ENCODE data around the gene CCDC177.

Gene CCDC177

DNA sequence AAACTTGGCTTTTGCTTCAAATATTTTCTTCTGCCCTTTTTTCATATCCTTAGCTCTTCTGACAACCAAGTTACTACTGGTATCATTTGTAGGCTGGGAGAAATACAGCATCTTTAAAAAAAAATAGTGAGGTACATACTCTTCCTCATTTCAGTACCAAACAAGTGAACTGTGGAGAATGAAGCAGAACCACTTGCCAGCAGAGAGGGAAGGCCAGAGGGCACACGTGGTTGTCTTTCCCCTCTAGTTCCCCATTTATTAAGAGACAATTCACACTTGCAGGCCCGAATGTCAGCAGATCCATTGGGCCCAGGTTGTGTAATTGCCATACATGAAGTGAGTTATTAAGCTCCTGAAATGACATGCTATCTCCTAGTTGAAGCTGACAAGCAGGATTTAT lies 39.9 kb upstream of the CCDC177 start:
- H3K27ac ChIP-seq (replicated peaks): peak overlapping the region; percentile 70

GRCh38 chr14:69613312-69614073 lies 38.8 kb upstream of the CCDC177 start:
- DNase-seq (ENCODE audit: low read depth in 1 of 2, low spot score in 1 of 2): no peak
- Histone ChIP-seq H3K27me3 (ENCODE audit: insufficient read depth, poor library complexity, severe bottlenecking) (no peaks in the 10 kb centered on the region), H3K4me3 (replicated peaks; ENCODE audit: insufficient read depth, low read length) (no peak overlapping the region), H3K27ac (replicated peaks) (no peak overlapping the region)
- TF ChIP-seq, protein P1, sequence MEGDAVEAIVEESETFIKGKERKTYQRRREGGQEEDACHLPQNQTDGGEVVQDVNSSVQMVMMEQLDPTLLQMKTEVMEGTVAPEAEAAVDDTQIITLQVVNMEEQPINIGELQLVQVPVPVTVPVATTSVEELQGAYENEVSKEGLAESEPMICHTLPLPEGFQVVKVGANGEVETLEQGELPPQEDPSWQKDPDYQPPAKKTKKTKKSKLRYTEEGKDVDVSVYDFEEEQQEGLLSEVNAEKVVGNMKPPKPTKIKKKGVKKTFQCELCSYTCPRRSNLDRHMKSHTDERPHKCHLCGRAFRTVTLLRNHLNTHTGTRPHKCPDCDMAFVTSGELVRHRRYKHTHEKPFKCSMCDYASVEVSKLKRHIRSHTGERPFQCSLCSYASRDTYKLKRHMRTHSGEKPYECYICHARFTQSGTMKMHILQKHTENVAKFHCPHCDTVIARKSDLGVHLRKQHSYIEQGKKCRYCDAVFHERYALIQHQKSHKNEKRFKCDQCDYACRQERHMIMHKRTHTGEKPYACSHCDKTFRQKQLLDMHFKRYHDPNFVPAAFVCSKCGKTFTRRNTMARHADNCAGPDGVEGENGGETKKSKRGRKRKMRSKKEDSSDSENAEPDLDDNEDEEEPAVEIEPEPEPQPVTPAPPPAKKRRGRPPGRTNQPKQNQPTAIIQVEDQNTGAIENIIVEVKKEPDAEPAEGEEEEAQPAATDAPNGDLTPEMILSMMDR (IDR thresholded peaks at IDR 0.05; ENCODE audit: insufficient read depth, low read length): no peak
- no peak for TF ChIP-seq SPI1 (IDR thresholded peaks at IDR 0.05; ENCODE audit: borderline replicate concordance, low read depth)

More for the DNA sequence above, 39.9 kb upstream of the CCDC177 start:
- peak; percentile 68; the same call in 1 of the 2 replicates for TF ChIP-seq SPI1 (IDR thresholded peaks at IDR 0.05; ENCODE audit: borderline replicate concordance, low read depth)
- TF ChIP-seq GABPA (IDR thresholded peaks at IDR 0.05; ENCODE audit: low read depth): no peak
- H3K27me3 ChIP-seq (ENCODE audit: insufficient read depth, poor library complexity, severe bottlenecking): no peaks in the 10 kb centered on the region
- DNase-seq (ENCODE audit: low read depth in 1 of 2, low spot score in 1 of 2): peak in 1 of 2 experiments; percentile 81
- H3K4me3 ChIP-seq (replicated peaks; ENCODE audit: insufficient read depth, low read length): no peak overlapping the region

DNA sequence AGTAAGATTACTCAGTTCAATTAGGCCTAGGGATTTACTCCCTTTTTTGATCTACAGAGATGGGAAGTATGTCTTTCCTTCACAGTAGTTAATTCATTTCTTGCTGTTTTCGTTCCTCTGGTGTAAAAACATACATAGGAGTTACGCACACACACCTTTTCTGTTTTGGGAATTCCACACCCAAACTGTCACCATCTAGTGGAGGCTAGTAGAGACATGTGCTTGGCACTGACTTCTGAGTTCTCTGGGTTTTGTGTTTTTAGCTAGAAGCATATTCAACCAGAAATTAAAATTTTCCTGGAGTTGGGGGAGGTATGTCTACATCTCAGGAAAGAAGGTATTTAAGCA lies 38.1 kb upstream of the CCDC177 start:
- H3K27me3 ChIP-seq (ENCODE audit: insufficient read depth, poor library complexity, severe bottlenecking): no peaks in the 10 kb centered on the region
- peak overlapping the region; percentile 66; the same call in 1 of the 2 replicates for H3K27ac ChIP-seq (replicated peaks)
- no peak for TF ChIP-seq POLR2AphosphoS5 (IDR thresholded peaks at IDR 0.05; ENCODE audit: low read depth)
- TF ChIP-seq, protein P1 (IDR thresholded peaks at IDR 0.05; ENCODE audit: insufficient read depth, low read length): no peak
- TF ChIP-seq, protein P2, sequence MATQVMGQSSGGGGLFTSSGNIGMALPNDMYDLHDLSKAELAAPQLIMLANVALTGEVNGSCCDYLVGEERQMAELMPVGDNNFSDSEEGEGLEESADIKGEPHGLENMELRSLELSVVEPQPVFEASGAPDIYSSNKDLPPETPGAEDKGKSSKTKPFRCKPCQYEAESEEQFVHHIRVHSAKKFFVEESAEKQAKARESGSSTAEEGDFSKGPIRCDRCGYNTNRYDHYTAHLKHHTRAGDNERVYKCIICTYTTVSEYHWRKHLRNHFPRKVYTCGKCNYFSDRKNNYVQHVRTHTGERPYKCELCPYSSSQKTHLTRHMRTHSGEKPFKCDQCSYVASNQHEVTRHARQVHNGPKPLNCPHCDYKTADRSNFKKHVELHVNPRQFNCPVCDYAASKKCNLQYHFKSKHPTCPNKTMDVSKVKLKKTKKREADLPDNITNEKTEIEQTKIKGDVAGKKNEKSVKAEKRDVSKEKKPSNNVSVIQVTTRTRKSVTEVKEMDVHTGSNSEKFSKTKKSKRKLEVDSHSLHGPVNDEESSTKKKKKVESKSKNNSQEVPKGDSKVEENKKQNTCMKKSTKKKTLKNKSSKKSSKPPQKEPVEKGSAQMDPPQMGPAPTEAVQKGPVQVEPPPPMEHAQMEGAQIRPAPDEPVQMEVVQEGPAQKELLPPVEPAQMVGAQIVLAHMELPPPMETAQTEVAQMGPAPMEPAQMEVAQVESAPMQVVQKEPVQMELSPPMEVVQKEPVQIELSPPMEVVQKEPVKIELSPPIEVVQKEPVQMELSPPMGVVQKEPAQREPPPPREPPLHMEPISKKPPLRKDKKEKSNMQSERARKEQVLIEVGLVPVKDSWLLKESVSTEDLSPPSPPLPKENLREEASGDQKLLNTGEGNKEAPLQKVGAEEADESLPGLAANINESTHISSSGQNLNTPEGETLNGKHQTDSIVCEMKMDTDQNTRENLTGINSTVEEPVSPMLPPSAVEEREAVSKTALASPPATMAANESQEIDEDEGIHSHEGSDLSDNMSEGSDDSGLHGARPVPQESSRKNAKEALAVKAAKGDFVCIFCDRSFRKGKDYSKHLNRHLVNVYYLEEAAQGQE (IDR thresholded peaks at IDR 0.05; ENCODE audit: insufficient replicate concordance, low read depth): no peak
- TF ChIP-seq SPI1 (IDR thresholded peaks at IDR 0.05; ENCODE audit: borderline replicate concordance, low read depth): no peak
- no peak for TF ChIP-seq GABPA (IDR thresholded peaks at IDR 0.05; ENCODE audit: low read depth)

DNA sequence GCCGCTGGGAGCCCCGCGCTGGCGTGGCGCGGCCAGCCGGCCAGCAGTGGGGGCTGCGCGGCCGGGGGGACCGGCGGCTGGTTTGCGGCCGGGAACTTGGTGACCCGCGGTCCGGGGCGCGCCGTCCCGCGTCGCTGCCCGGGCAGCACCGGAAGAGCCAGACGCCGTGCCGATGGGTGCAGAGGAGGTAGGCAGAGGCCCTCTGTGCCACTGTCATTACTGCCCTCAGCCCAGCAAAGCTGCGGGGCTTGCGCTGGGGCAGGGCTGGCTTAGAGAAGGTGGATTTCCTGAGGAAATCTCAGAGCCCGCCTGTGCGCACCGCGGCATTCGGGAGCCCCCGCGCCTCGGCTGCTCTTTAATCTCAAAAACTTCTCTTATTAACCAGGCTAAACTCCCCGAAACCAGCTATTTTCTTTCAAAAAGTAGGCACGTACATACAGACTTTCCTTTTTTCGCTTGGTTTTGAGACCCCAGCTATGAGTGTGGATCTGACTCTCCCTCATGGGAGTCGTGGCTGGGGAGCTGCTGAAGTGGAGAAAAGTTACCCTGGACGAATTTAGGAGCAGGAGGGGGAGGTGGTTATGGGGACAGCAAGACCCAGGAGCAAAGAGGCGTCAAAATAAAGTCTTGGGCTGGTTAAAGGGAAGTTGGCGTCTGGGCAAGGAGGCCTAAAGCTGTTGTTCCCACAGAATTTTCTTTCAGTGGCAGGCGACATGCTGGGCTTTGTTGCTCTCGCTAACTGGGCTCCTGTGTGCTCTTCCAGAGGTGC lies 37.5 kb upstream of the CCDC177 start:
- H3K27ac ChIP-seq (replicated peaks): peak overlapping the region; percentile 66
- peak in 1 of 2 experiments; percentile 24 for DNase-seq (ENCODE audit: low read depth in 1 of 2, low spot score in 1 of 2)
- no peak for TF ChIP-seq POLR2AphosphoS5 (IDR thresholded peaks at IDR 0.05; ENCODE audit: low read depth)
- no peak for TF ChIP-seq GABPA (IDR thresholded peaks at IDR 0.05; ENCODE audit: low read depth)
- no peak for TF ChIP-seq SPI1 (IDR thresholded peaks at IDR 0.05; ENCODE audit: borderline replicate concordance, low read depth)
- TF ChIP-seq, protein P1 (IDR thresholded peaks at IDR 0.05; ENCODE audit: insufficient read depth, low read length): no peak
- TF ChIP-seq, protein P2 (IDR thresholded peaks at IDR 0.05; ENCODE audit: insufficient replicate concordance, low read depth): no peak

More for the DNA sequence above, 38.1 kb upstream of the CCDC177 start:
- H3K4me3 ChIP-seq (replicated peaks; ENCODE audit: insufficient read depth, low read length): peak overlapping the region; percentile 57
- DNase-seq (ENCODE audit: low read depth in 1 of 2, low spot score in 1 of 2): no peak

More for the DNA sequence above, 37.5 kb upstream of the CCDC177 start:
- peak overlapping the region; percentile 57 for H3K4me3 ChIP-seq (replicated peaks; ENCODE audit: insufficient read depth, low read length)
- no peaks in the 10 kb centered on the region for H3K27me3 ChIP-seq (ENCODE audit: insufficient read depth, poor library complexity, severe bottlenecking)

Data from HL-60 (cell line).